ENCODE data around the gene JAKMIP1.

JAKMIP1 gene

DNA sequence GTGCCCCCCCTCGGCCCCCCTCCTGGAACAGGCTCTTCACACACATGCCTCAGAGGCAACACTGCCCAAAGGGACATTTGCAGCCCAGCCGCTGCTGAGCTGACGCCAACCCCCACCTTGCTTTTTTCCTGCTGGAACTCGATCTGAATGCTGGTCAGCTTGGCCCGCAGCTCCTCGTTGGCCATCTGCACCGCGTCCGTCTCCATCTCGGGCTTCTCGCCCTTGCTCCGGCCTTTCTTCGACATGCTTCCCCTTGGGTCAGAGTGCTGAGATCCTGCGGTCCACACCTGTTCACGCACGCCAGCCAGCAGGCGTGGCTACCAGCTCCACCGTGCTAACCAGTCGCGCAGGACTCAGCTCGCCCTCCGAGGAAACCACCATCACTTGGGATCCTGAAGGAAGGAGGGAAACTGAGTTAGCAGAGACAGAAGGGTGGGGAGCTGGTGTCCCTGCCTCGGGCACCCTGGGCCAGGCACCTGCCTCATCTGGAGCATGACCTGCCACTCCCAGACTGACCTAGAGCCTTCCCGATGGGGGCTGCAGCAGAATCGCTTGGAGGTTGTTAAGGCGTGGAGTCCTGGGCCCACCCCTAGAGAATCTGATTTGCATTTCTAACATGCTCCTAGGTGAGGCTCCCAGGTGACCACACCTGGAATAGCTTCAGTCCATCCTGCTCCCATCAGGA is 87.6 kb downstream of the JAKMIP1 start:
- H3K27me3 Mint-ChIP-seq: peaks cover 17% of the 10 kb centered on the region
- H3K27ac Mint-ChIP-seq: no peak overlapping the region
- no peaks in the 10 kb centered on the region for H3K4me1 Mint-ChIP-seq (ENCODE audit: low read depth)
- no peaks in the 10 kb centered on the region for H3K9me3 Mint-ChIP-seq
- no peak overlapping the region for H3K4me3 Mint-ChIP-seq
- no peaks in the 10 kb centered on the region for H3K36me3 Mint-ChIP-seq (ENCODE audit: low read depth)
- intact Hi-C loops (cut with micrococcal nuclease): no loop called here

DNA sequence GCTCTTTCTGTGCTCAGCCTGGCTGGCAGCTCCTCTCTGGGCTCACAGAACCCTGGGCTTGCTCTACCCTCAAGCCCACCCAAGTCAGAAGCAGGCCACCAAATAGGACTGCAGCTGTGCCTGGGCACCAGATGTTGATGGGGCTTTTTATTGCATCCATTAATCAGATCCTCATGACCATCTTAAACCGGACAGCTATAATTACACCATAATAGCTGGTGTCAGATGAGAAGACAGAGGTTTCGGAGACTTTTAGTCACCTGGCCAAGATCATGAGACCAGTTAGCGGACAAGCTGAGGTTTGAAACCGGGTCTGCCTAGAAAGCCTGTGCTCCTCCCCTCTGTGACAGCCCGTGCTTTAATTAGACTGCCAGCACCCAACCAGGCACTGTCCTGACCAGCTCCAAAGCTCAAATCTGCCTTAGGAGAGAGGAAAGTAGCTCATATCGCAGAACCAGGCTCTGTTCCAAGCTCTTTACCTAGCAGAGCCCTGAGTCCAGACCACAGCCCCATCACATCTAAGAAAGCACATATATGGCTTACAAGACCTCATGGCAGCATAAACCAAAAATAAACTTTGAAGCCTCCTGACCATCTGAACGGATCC is 88.9 kb downstream of the JAKMIP1 start:
- intact Hi-C loops (cut with micrococcal nuclease): no loop called here
- peaks cover 8% of the 10 kb centered on the region for H3K27me3 Mint-ChIP-seq
- H3K4me1 Mint-ChIP-seq (ENCODE audit: low read depth): no peaks in the 10 kb centered on the region
- H3K36me3 Mint-ChIP-seq (ENCODE audit: low read depth): no peaks in the 10 kb centered on the region
- H3K9me3 Mint-ChIP-seq: no peaks in the 10 kb centered on the region
- H3K4me3 Mint-ChIP-seq: no peak overlapping the region
- no peak overlapping the region for H3K27ac Mint-ChIP-seq

- no peaks in the 10 kb centered on the region for H3K9me3 Mint-ChIP-seq
- H3K27me3 Mint-ChIP-seq: peaks cover 7% of the 10 kb centered on the region
- H3K36me3 Mint-ChIP-seq (ENCODE audit: low read depth): no peaks in the 10 kb centered on the region
- intact Hi-C loops (cut with micrococcal nuclease): no loop called here
- no peak overlapping the region for H3K4me3 Mint-ChIP-seq
- H3K4me1 Mint-ChIP-seq (ENCODE audit: low read depth): no peaks in the 10 kb centered on the region
- no peak overlapping the region for H3K27ac Mint-ChIP-seq
These were observed 89.5 kb downstream of the JAKMIP1 start for GRCh38 chr4:6110681-6111353.

DNA sequence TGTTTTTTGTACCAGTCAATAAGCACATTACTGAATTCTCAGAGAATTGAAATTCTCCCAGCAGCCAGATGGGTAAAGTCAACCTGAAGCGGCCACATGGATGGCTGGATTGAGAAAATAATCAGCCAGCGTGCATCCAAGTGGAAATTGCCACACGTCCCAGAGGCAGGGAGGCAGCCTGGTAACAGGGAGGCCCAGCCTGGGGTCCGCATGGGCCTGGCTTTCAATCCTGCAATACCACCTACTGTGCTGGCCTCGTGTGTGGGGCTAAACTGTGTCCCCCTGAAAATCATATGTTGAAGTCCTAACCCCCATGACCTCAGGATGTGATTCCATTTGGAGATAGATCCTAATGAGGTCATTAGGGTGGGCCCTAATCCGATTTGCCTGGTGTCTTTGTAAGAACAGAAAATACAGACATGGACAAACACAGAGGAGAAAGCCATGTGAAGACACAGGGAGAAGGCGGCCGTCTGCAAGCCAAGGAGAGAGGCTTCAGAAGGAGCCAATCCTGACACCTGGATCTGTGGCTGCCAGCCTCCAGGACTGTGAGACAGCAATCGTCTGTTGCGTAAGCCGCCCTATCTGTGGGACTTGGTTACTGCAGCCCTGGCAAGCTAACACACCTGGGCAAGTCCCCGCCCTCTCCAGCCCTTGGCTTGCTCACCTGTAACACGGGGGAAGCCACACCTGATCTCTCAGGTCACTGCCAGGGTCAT is 90.3 kb downstream of the JAKMIP1 start:
- intact Hi-C loops (cut with micrococcal nuclease): no loop called here

GRCh38 chr4:6107886-6108285 is 92.5 kb downstream of the JAKMIP1 start:
- no peak overlapping the region for H3K27ac Mint-ChIP-seq
- H3K4me3 Mint-ChIP-seq: no peak overlapping the region
- no peaks in the 10 kb centered on the region for H3K9me3 Mint-ChIP-seq
- no peaks in the 10 kb centered on the region for H3K36me3 Mint-ChIP-seq (ENCODE audit: low read depth)
- H3K4me1 Mint-ChIP-seq (ENCODE audit: low read depth): no peaks in the 10 kb centered on the region
- H3K27me3 Mint-ChIP-seq: peaks cover 26% of the 10 kb centered on the region
- intact Hi-C loops (cut with micrococcal nuclease): no loop called here

More for the DNA sequence above, 90.3 kb downstream of the JAKMIP1 start:
- H3K4me1 Mint-ChIP-seq (ENCODE audit: low read depth): no peaks in the 10 kb centered on the region
- no peak overlapping the region for H3K4me3 Mint-ChIP-seq
- peaks cover 14% of the 10 kb centered on the region for H3K27me3 Mint-ChIP-seq
- H3K9me3 Mint-ChIP-seq: no peaks in the 10 kb centered on the region
- H3K27ac Mint-ChIP-seq: no peak overlapping the region
- H3K36me3 Mint-ChIP-seq (ENCODE audit: low read depth): no peaks in the 10 kb centered on the region

DNA sequence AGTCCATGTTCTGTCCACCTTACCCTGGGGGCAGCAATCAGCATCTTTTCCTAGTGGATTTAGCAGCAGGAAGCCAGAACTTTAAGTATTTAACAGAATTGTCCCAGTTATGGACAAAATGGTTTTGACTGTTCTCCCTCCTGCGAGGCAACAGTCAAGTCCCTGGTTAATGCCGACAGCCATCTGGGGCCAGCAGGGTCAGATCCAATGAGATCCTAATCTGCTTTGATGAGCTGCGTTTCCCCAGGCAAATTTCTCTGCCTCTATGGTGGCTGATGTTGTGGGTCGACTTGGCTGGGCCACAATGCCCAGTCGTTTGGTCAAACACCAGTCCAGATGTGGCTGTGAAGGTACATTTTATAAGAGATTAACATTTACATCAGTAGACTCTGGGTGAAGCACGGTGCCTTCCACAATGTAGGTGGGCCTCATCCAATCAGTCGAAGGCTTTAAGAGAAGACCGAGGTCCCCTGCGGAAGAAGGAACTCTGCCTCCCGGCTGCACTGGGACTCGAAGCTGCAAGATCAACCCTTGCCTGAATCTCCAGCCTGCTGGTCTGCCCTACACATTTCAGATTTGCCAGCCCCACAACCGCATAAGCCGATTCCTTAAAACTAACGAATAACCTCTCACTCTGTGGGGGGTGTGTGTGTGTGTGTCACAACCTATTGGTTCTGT is 93.1 kb downstream of the JAKMIP1 start:
- Mint-ChIP-seq H3K4me3 (no peak overlapping the region), H3K4me1 (ENCODE audit: low read depth) (no peaks in the 10 kb centered on the region), H3K9me3 (no peaks in the 10 kb centered on the region), H3K36me3 (ENCODE audit: low read depth) (no peaks in the 10 kb centered on the region), H3K27me3 (peaks cover 26% of the 10 kb centered on the region), H3K27ac (no peak overlapping the region)
- intact Hi-C loops (cut with micrococcal nuclease): no loop called here

DNA sequence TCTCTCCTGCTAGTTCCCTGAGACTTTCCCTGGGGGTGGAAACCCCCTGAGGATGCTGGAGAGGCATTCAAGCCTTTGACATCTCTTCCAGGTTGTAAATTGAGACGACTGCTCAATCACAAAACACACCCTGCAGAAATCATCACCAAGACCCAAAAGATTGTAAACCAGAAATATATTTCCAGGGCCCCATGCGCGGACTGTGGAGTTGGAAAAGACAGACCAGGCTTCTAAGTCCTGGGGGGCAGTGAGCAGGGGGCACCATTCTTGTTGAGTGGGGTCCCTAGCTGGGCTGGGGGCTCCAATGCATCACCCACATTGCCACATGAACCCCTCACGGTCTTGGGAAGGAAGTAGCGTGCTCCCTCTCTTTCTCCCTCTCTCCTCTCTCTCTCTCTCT is 94.2 kb downstream of the JAKMIP1 start:
- Mint-ChIP-seq H3K27me3 (peaks cover 26% of the 10 kb centered on the region), H3K4me1 (ENCODE audit: low read depth) (no peaks in the 10 kb centered on the region), H3K9me3 (no peaks in the 10 kb centered on the region), H3K4me3 (no peak overlapping the region), H3K27ac (no peak overlapping the region), H3K36me3 (ENCODE audit: low read depth) (no peaks in the 10 kb centered on the region)
- intact Hi-C loops (cut with micrococcal nuclease): no loop called here

DNA sequence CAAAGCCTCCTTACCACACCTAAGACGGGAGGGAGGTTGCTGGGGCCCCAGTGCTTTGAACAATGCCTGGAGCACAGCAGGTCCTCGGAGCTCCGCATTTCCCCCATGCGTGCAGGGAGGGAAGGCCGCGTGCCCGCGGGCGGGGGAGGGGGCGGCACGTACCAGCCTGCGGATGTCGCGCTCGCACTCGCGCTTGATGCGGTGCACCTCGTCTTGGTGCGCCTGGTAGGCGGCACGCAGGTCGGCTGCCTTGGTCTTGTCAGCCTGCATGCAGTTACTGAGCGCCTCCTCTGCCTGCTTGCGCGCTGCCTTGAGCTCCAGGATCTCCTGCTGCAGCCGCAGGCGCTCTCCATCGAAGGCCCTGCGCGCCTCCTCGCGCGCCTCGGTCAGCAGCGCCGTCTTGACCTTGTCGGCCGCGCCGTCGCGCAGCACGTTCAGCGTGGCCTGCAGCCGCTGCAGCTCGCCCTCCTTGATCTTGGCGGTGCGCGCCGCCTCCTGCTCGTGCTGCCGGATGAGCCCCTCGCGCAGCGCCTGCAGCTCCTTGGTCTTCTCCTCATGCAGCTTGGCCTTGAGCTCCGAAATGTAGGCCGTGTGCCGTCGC is 94.9 kb downstream of the JAKMIP1 start:
- H3K36me3 Mint-ChIP-seq (ENCODE audit: low read depth): no peaks in the 10 kb centered on the region
- H3K4me3 Mint-ChIP-seq: no peak overlapping the region
- no peaks in the 10 kb centered on the region for H3K9me3 Mint-ChIP-seq
- intact Hi-C loops (cut with micrococcal nuclease): no loop called here
- peaks cover 26% of the 10 kb centered on the region for H3K27me3 Mint-ChIP-seq
- no peak overlapping the region for H3K27ac Mint-ChIP-seq
- H3K4me1 Mint-ChIP-seq (ENCODE audit: low read depth): no peaks in the 10 kb centered on the region

GRCh38 chr4:6104541-6105130 is 95.7 kb downstream of the JAKMIP1 start:
- intact Hi-C loops (cut with micrococcal nuclease): no loop called here
- Mint-ChIP-seq H3K36me3 (ENCODE audit: low read depth) (no peaks in the 10 kb centered on the region), H3K27me3 (peaks cover 26% of the 10 kb centered on the region), H3K4me1 (ENCODE audit: low read depth) (no peaks in the 10 kb centered on the region), H3K4me3 (no peak overlapping the region), H3K9me3 (no peaks in the 10 kb centered on the region), H3K27ac (no peak overlapping the region)

GRCh38 chr4:6097581-6097980 is 102.8 kb downstream of the JAKMIP1 start:
- Mint-ChIP-seq H3K4me3 (no peak overlapping the region), H3K27ac (no peak overlapping the region), H3K4me1 (ENCODE audit: low read depth) (no peaks in the 10 kb centered on the region), H3K27me3 (peaks cover 1% of the 10 kb centered on the region), H3K36me3 (ENCODE audit: low read depth) (no peaks in the 10 kb centered on the region), H3K9me3 (no peaks in the 10 kb centered on the region)
- intact Hi-C loops (cut with micrococcal nuclease): no loop called here

- H3K4me3 Mint-ChIP-seq: no peak overlapping the region
- peaks cover 1% of the 10 kb centered on the region for H3K27me3 Mint-ChIP-seq
- H3K27ac Mint-ChIP-seq: no peak overlapping the region
- no peaks in the 10 kb centered on the region for H3K36me3 Mint-ChIP-seq (ENCODE audit: low read depth)
- intact Hi-C loops (cut with micrococcal nuclease): no loop called here
- no peaks in the 10 kb centered on the region for H3K4me1 Mint-ChIP-seq (ENCODE audit: low read depth)
- H3K9me3 Mint-ChIP-seq: no peaks in the 10 kb centered on the region
These were observed 104.5 kb downstream of the JAKMIP1 start for GRCh38 chr4:6095897-6096296.

DNA sequence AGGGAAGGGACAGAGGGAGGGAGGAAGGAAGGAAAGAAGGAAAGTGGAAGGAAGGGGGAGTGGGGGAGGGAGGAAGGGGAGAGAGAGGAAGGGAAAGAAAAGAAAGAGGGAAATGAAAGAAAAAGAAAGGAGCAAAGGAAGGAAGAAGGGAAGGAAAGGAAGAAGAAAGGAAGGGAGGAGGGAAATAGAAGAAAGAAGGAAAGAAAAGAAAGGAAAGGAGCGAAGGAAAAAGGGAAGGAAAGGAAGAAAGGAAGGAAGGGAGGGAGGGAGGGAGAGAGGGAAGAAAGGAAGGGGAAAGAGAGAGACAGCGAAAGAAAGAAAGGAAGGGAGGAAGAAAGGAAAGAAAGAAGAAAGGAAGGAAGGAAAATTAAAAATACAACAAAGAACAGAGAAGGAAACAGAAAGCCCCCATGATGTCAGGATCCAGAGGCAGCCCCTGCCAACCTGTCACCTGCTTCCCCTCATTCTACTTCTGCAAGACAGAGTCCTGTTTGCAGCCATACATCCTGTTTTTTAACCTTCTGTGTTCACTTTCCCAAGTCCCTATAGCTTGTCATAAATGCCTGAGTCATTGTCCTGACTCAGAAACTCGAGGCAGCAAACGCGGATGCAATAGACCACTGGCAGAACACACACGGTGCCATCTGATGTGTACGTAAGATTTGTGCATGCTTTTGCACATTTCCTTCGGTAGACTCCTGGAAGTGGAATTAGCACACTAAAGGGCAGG is 105.2 kb downstream of the JAKMIP1 start:
- no peak overlapping the region for H3K27ac Mint-ChIP-seq
- no peaks in the 10 kb centered on the region for H3K9me3 Mint-ChIP-seq
- H3K27me3 Mint-ChIP-seq: peaks cover 1% of the 10 kb centered on the region
- no peak overlapping the region for H3K4me3 Mint-ChIP-seq
- intact Hi-C loops (cut with micrococcal nuclease): no loop called here
- H3K36me3 Mint-ChIP-seq (ENCODE audit: low read depth): no peaks in the 10 kb centered on the region
- H3K4me1 Mint-ChIP-seq (ENCODE audit: low read depth): no peaks in the 10 kb centered on the region

GRCh38 chr4:6093671-6094070 is 106.7 kb downstream of the JAKMIP1 start:
- no peak overlapping the region for H3K27ac Mint-ChIP-seq
- H3K4me1 Mint-ChIP-seq (ENCODE audit: low read depth): no peaks in the 10 kb centered on the region
- peaks cover 1% of the 10 kb centered on the region for H3K27me3 Mint-ChIP-seq
- no peaks in the 10 kb centered on the region for H3K9me3 Mint-ChIP-seq
- H3K36me3 Mint-ChIP-seq (ENCODE audit: low read depth): no peaks in the 10 kb centered on the region
- intact Hi-C loops (cut with micrococcal nuclease): no loop called here
- no peak overlapping the region for H3K4me3 Mint-ChIP-seq
